ENCODE data around the gene AHCYL2. TPM values are rescaled to one million over a fixed set of nuclear protein-coding genes. Genes with fewer than 3 reads are reported as not detected.

The AHCYL2 gene
- total and polyA plus RNA-seq, 2 experiments from 2014 or later = 7.8 to 29.4 TPM

- Mint-ChIP-seq H3K27me3 (ENCODE audit: insufficient read depth, low read depth, poor library complexity) (peaks cover 5% of the 10 kb centered on the region), H3K9me3 (no peaks in the 10 kb centered on the region; the same call in 2 of the 3 replicates), H3K27ac (no peak overlapping the region), H3K4me3 (no peak overlapping the region), H3K36me3 (ENCODE audit: low read depth) (peaks cover 12% of the 10 kb centered on the region), H3K4me1 (no peaks in the 10 kb centered on the region)
- DNase-seq (ENCODE audit: low spot score) (no peak), ATAC-seq (no peak)
- Histone ChIP-seq H4K20me1 (replicated peaks; ENCODE audit: insufficient read depth) (no peaks in the 10 kb centered on the region), H3K9me2 (ENCODE audit: insufficient read depth) (no peaks in the 10 kb centered on the region), H3K4me1 (ENCODE audit: insufficient read depth) (no peaks in the 10 kb centered on the region), H3K27me3 (ENCODE audit: insufficient read depth) (no peaks in the 10 kb centered on the region), H3F3A (replicated peaks; ENCODE audit: low read depth) (no peaks in the 10 kb centered on the region), H3K27ac (ENCODE audit: low read depth) (no peak overlapping the region), H3K36me3 (ENCODE audit: insufficient read depth) (no peaks in the 10 kb centered on the region), H3K79me2 (replicated peaks; ENCODE audit: insufficient read depth) (peaks cover 6% of the 10 kb centered on the region), H3K4me2 (no peak overlapping the region), H2AFZ (no peak overlapping the region), H3K4me3 (no peak overlapping the region)
- no peak for TF ChIP-seq POLR2AphosphoS5 (IDR thresholded peaks at IDR 0.05; ENCODE audit: low read depth)
- TF ChIP-seq STAT1 (IDR thresholded peaks at IDR 0.05; ENCODE audit: unreplicated experiment) = no peak
- no peak for TF ChIP-seq ZNF331 (CRISPR knock-in tag; IDR thresholded peaks at IDR 0.05; ENCODE audit: low read depth)
- no peak for TF ChIP-seq NANOG (IDR thresholded peaks at IDR 0.05; ENCODE audit: borderline replicate concordance)
- no peak for TF ChIP-seq CTCF (conservative IDR thresholded peaks at IDR 0.05; ENCODE audit: low read depth in 2 of 2)
- no peak for TF ChIP-seq JUNB (IDR thresholded peaks at IDR 0.05; ENCODE audit: unreplicated experiment)
- TF ChIP-seq EZH2phosphoT487 (IDR thresholded peaks at IDR 0.05; ENCODE audit: unreplicated experiment) = no peak
- no peak for TF ChIP-seq ETS1 (IDR thresholded peaks at IDR 0.05)
- no peak for TF ChIP-seq ZNF462 (CRISPR knock-in tag; IDR thresholded peaks at IDR 0.05)
- TF ChIP-seq REST (IDR thresholded peaks at IDR 0.05; ENCODE audit: unreplicated experiment) = no peak
- no peak for TF ChIP-seq EZH2 (IDR thresholded peaks at IDR 0.05; ENCODE audit: low read depth, unreplicated experiment)
- no peak for TF ChIP-seq ZNF114 (CRISPR knock-in tag; IDR thresholded peaks at IDR 0.05)
- TF ChIP-seq CREB1 (CRISPR knock-in tag; IDR thresholded peaks at IDR 0.05; ENCODE audit: low read depth) = no peak
These were observed 82.8 kb downstream of the AHCYL2 start for GRCh38 chr7:129307592-129307991.

Measured in GM23338 (cell line).